OCI-LY7 (cell line): Measurements from ENCODE around the gene PACS2.

Experiments
- EZH2phosphoT487 ChIP-seq: fragments of 200-600 bp; sonication (generic); IDR thresholded peaks from 2 replicates; pipeline ENCODE4 v1.6.1; 2018; ENCODE audit warnings: low read depth, borderline replicate concordance, mild to moderate bottlenecking, mixed run types, antibody characterized with exemption, low read length, moderate library complexity, mixed read lengths
- TF ChIP-seq, protein P1 (sequence below): fragments of 200-600 bp; sonication (generic); conservative IDR thresholded peaks from 2 replicates; pipeline ENCODE4 v1.5.1; 2014; ENCODE audit warnings: mild to moderate bottlenecking, antibody characterized with exemption, low read length, moderate library complexity, mixed read lengths

- TF ChIP-seq, protein P1, sequence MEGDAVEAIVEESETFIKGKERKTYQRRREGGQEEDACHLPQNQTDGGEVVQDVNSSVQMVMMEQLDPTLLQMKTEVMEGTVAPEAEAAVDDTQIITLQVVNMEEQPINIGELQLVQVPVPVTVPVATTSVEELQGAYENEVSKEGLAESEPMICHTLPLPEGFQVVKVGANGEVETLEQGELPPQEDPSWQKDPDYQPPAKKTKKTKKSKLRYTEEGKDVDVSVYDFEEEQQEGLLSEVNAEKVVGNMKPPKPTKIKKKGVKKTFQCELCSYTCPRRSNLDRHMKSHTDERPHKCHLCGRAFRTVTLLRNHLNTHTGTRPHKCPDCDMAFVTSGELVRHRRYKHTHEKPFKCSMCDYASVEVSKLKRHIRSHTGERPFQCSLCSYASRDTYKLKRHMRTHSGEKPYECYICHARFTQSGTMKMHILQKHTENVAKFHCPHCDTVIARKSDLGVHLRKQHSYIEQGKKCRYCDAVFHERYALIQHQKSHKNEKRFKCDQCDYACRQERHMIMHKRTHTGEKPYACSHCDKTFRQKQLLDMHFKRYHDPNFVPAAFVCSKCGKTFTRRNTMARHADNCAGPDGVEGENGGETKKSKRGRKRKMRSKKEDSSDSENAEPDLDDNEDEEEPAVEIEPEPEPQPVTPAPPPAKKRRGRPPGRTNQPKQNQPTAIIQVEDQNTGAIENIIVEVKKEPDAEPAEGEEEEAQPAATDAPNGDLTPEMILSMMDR: no peak
- no peak for TF ChIP-seq EZH2phosphoT487
Observed at GRCh38 chr14:105416671-105417070, 102.1 kb downstream of the PACS2 start.
